ENCODE data around the gene TWNK. TPM values are rescaled to one million over a fixed set of nuclear protein-coding genes. Genes with fewer than 3 reads are reported as not detected.

The TWNK gene
- total RNA-seq, 1 donor from 2014 or later = 5.4 TPM

- TF ChIP-seq CTCF (IDR thresholded peaks at IDR 0.05) = no peak
- Mint-ChIP-seq H3K4me3 (ENCODE audit: unreplicated experiment) (peak overlapping the region; percentile 88), H3K9me3 (ENCODE audit: low read depth) (no peaks in the 10 kb centered on the region), H3K27me3 (ENCODE audit: low read depth) (peaks cover 8% of the 10 kb centered on the region), H3K4me1 (ENCODE audit: low read depth) (peaks cover 26% of the 10 kb centered on the region), H3K36me3 (ENCODE audit: low read depth) (peaks cover 15% of the 10 kb centered on the region), H3K27ac (ENCODE audit: unreplicated experiment) (peak overlapping the region; percentile 99)
- no peak for DNase-seq (ENCODE audit: low spot score)
Observed at GRCh38 chr10:101042118-101042517, 54.8 kb downstream of the TWNK start.

GRCh38 chr10:101042667-101043362, 55.5 kb downstream of the TWNK start:
- peak overlapping the region; percentile 99 for H3K27ac Mint-ChIP-seq (ENCODE audit: unreplicated experiment)
- H3K9me3 Mint-ChIP-seq (ENCODE audit: low read depth) = no peaks in the 10 kb centered on the region
- peak; percentile 98 for DNase-seq (ENCODE audit: low spot score)
- H3K27me3 Mint-ChIP-seq (ENCODE audit: low read depth) = peaks cover 10% of the 10 kb centered on the region
- H3K4me3 Mint-ChIP-seq (ENCODE audit: unreplicated experiment) = peak overlapping the region; percentile 88
- TF ChIP-seq CTCF (IDR thresholded peaks at IDR 0.05) = no peak
- H3K36me3 Mint-ChIP-seq (ENCODE audit: low read depth) = peaks cover 11% of the 10 kb centered on the region
- H3K4me1 Mint-ChIP-seq (ENCODE audit: low read depth) = peaks cover 26% of the 10 kb centered on the region

- Mint-ChIP-seq H3K27me3 (ENCODE audit: low read depth) (peaks cover 13% of the 10 kb centered on the region), H3K9me3 (ENCODE audit: low read depth) (no peaks in the 10 kb centered on the region), H3K4me3 (ENCODE audit: unreplicated experiment) (peak overlapping the region; percentile 88), H3K4me1 (ENCODE audit: low read depth) (peaks cover 26% of the 10 kb centered on the region), H3K36me3 (ENCODE audit: low read depth) (peaks cover 6% of the 10 kb centered on the region), H3K27ac (ENCODE audit: unreplicated experiment) (peak overlapping the region; percentile 99)
- TF ChIP-seq CTCF (IDR thresholded peaks at IDR 0.05) = no peak
- DNase-seq (ENCODE audit: low spot score) = no peak
Observed at GRCh38 chr10:101043363-101043707, 56.0 kb downstream of the TWNK start.

Small RNAs within 50 kb of the gene (microRNA-seq; reads per million reads assigned to microRNA genes)
- not detected for gene MIR608 (ENCODE audit: borderline number of aligned reads)

Other genes with a start within 250 kb of the TWNK start
- gene PAX2, start 242.0 kb upstream of the TWNK start, total RNA-seq = 0.62 to 0.87 TPM in 2 of 3 replicates, not detected in the other
- gene SLF2, start 74.6 kb upstream of the TWNK start, total RNA-seq = 17.8 to 28.1 TPM (median 20.6 TPM) in 3 replicates
- gene SEMA4G, start 18.0 kb upstream of the TWNK start, total RNA-seq = 4.8 to 8.0 TPM (median 7.9 TPM) in 3 replicates
- 54.0 to 74.1 TPM (median 57.3 TPM) in 3 replicates for gene MRPL43, start within 50 bp of the TWNK start, total RNA-seq
- 58.9 to 80.7 TPM (median 79.4 TPM) in 3 replicates for gene LZTS2, start 12.3 kb downstream of the TWNK start, total RNA-seq
- gene PDZD7, start 43.6 kb downstream of the TWNK start, total RNA-seq = 1.4 to 1.8 TPM (median 1.7 TPM) in 3 replicates
- 92.4 to 101 TPM (median 96.9 TPM) in 3 replicates for gene SFXN3, start 43.7 kb downstream of the TWNK start, total RNA-seq
- gene KAZALD1, start 74.4 kb downstream of the TWNK start, total RNA-seq = 18.9 to 43.4 TPM (median 19.8 TPM) in 3 replicates
- not detected in 3 replicates for gene TLX1, start 143.8 kb downstream of the TWNK start, total RNA-seq
- gene LBX1, start 241.9 kb downstream of the TWNK start, total RNA-seq = not detected in 3 replicates

Measured in chondrocyte (in vitro differentiated cells).